Vagina (tissue), 2 donors: Measurements from ENCODE around the gene CNPY3.

Source experiments
- CTCF ChIP-seq, 3 experiments: fragments of 450-650 bp in 2 of 3; fragments of 200-600 bp in 1 of 3; sonication (generic) in 1 of 3; IDR thresholded peaks; one replicate each; pipeline ENCODE4 v1.5.1; 2017 to 2019; ENCODE audit warnings: antibody characterized with exemption in 3 of 3, mild to moderate bottlenecking in 2 of 3, moderate library complexity in 2 of 3
- POLR2A ChIP-seq, 2 donors: fragments of 450-650 bp; IDR thresholded peaks; one replicate each; pipeline ENCODE4 v1.6.1; 2017; ENCODE audit warnings: antibody characterized with exemption in 2 of 2, mild to moderate bottlenecking in 2 of 2, moderate library complexity in 2 of 2

DNA sequence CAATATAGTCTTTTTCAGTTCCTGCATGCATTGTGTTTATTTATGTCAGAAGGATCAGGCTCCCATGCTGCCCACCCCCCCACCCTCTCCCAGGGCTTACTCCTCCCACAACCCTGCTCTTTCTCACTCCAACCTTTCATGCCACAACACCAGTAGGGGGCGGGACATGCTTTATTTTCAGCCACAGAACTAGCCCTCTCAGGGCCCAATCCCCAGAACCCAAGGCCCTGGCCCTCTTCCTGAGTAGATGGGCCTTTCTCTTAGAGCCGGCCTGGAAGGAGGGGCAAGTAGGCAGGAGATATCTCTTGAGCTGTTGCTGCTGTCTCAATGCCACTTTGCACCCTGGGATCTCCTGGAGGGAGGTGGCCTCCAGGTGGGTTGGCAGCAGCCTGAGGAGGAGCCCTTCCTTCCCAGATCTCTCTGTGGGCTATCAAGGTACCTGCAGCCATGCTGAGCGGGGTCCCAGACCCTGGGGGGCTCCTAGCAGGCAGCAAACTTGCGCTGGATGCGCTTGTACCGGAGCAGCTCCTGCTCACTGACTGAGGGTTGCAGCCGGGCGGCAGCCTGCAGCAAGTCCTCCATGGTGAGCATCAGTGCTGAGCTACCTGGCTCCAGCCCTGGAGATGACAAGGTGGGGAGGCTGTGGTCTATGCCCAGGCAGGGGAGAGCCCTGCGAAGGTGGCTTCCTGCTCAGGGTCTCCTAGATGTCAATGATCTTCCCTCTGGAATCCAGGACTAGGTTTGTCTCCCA, 34.8 kb downstream of the CNPY3 start:
- TF ChIP-seq CTCF (IDR thresholded peaks at IDR 0.05) = no peak
- TF ChIP-seq POLR2A (IDR thresholded peaks at IDR 0.05) = no peak
